HG03139 (cell line): ENCODE data around the gene SLC26A11.

ENCODE experiments used
- ATAC-seq: cut with Tn5 transposase; IDR thresholded peaks from one replicate; pipeline ENCODE4 v1.9.1; 2021; ENCODE audit not compliant: unreplicated experiment

The SLC26A11 gene

DNA sequence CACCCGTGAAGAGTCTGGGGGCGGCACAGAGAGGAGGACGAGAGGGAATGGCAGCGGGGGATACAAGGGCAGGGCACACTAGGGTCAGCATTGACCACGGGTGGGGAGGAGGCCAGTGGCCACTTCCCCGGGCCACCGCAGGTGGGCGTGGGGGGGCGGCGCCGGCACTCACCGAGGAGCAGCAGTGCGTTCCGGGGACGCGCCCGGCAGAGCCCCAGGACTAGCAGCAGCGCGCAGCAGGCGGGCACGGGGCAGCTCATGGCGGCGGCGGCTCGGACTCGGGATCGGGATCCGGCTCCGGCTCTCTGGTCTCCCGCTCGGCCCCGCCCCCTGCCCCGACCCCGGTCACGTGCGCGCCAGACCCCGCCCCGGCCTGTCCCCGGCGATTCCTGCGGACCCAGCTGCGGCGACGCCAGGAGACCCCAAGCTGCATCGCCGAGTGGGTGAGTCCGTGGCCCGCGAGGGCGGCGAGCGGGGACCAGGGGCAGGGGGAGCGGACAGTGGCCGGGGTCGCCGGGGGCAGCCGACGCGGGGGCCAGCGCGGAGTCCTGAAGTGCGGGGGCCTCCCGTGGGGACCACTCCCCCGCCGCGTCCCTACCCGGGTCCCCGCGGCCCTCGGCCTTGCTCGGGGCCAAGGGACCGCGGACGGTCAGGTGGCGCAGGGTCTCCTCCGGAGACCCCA, at the start of gene SLC26A11, which contains the start of gene SGSH:
Gene SLC26A11, plus strand, starts transcription at position 374 of the 682 bp plus-strand sequence. CDS start 1,134 bp downstream, outside the sequence.
Gene SGSH, minus strand, starts transcription at position 280 of the 682 bp plus-strand sequence. Its CDS starts 20 bp downstream, at position 260.
- no peak for ATAC-seq

DNA sequence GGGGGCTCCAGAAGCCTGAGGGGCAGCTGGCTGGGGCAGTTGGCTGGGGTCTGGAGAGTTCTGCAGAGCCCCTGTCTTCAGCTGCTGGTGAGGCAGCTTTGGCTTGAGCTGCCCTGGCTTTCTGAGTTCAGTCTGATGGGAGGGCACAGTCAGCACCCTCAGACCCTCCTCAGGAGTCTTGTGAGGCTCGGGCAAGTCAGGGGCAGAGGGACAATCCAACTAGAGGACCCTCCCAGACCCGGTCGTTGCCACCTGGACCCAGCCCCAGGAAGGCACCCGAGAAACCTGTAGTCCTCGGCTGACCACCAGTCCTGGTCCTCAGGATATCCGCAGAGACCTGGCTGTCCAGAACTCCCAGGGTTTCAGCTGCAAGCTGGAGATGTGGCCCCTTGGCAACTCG, 48.5 kb upstream of the SLC26A11 start:
- ATAC-seq = no peak

DNA sequence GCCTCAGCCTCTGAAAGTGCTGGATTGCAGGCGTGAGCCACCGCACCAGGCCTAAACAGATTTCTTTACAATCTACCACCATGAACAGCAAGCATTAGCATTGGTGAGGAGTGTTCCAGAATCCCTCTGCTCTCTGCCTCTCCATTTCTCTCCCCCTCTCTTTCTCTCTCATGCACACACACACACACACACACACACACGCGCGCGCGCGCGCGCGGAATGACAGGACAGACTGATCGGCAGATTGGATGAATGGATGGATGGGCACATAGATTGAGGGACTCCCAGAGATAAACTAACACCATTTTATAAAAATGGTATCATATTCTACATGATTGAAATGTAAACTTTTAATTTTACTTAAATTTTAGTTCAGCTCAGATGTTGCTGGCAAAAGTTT, 47.1 kb upstream of the SLC26A11 start:
- ATAC-seq = no peak

DNA sequence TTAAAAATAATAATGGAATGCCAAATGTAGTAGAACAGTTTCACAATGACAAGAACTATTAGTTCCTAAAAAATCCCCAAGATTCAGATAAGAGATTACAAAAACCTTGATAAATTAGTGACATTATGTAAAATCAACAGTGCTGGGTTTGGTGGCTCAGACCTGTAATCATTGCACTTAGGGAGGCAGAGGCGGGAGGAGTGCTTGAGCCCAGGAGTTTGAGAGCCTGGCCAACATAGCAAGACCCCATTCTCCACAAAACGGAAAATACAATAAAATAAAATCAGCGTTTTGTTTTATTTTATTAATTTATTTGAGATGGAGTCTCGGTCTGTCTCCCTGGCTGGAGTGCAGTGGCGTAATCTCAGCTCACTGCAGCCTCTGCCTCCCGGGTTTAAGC, 46.3 kb upstream of the SLC26A11 start:
- no peak for ATAC-seq

DNA sequence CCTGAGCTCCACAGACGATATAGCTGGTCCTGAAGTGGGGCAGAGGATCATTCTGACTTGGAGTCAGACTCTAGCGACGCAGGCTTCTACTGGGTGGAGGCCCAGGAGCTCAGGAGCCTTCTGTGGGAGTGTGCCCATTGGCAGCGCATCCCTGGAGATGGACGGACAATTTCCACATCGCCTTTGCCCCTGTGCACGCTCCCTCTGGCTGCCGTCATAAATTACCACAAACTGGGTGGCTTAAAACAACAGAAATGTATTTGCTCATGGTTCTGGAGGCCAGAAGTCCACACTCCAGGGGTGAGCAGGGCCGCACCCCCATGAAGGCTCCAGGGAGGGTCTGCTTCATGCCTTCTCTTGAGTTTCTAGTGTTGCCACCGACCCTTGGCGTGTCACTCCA, 43.5 kb upstream of the SLC26A11 start:
- ATAC-seq = no peak

DNA sequence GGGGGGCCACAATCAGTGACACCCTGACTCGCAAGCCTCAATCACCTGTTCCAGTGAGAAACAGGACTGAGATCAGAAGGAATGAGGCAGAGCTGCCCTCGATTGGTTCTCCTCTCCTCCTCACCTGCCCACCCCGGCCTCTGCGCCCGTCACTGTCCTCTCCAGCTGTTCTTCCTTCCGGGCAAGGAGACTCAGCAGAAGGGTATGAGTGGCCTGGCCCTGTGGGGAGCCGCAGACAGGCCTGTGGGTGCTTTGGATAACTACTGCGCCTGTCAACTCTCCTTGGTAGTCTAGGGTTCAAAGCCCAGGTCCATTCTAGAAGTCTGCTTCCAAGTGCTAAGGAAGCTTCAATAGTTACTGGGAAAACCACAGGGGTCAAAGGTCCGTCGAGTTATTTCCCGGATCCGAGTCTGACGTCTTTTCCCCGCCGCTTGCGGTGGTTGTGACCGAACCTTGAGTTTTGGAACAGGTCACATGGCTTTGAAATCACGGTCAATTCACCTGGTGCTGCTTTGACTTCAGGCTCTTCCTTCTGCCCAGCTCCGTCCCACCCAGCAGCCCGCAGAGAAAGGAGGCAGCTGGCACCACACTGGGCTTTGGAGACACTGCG, 42.1 kb upstream of the SLC26A11 start:
- no peak for ATAC-seq

DNA sequence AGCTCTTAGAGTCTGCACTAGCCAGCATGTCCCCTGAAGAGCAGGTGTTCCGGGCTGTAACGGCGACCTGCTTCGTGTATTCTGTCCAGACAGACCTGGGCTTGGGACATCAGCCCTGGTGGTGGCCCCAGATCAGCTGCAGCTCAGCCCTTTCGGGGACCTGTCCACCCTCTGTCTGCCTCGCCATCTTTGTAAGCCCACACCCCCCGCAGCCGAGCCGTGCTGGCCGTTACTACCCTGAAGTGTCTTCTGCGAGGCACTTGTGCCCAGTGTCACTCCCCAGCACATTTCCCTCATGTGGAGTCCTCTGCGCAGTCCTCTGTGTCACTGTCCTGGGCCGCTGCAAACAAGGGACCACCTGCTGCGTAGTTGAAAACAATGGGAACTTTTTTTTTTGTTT, 40.0 kb upstream of the SLC26A11 start:
- no peak for ATAC-seq

DNA sequence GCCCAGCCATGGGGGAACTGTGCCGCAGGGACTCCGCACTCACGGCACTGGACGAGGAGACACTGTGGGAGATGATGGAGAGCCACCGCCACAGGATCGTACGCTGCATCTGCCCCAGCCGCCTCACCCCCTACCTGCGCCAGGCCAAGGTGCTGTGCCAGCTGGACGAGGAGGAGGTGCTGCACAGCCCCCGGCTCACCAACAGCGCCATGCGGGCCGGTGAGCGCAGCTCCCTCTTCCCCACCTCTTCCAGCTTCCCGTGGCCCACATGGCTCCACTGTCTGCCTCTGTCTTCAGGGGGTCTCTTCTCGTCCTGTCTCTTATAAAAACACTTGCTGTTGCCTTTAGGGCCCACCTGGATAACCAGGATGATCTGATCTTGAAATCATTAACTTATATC, 38.8 kb upstream of the SLC26A11 start:
- no peak for ATAC-seq

DNA sequence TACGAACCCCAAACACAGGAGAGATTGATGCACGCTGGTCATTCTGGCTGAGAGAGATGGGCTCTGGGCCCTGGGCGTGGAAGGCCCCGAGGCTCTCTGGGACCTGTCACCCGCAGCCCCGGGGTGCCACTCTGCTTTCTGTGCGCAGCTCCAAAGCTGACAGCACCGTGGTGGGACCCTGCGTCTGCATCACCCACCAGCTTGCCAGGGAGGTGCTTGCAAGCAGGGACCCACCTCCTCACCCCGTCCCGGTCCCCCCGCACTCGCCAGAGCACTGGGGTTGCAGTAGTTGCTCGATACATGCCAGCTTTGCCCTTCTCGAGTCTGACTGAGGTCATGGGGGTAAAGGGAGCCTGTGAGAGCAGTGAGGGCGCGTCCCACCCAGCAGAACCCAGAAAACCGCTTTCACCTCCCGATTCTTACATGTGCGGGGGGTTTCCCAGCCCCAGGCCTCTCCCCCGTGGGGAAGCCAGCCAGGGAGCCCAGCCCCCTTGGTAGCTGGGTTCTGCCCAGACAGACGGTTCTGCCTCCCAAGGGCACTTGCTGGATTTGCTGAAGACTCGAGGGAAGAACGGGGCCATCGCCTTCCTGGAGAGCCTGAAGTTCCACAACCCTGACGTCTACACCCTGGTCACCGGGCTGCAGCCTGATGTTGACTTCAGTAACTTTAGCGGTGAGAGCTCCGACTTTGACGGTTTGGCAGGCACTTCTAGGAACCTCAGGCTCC, 37.9 kb upstream of the SLC26A11 start:
- ATAC-seq = no peak

DNA sequence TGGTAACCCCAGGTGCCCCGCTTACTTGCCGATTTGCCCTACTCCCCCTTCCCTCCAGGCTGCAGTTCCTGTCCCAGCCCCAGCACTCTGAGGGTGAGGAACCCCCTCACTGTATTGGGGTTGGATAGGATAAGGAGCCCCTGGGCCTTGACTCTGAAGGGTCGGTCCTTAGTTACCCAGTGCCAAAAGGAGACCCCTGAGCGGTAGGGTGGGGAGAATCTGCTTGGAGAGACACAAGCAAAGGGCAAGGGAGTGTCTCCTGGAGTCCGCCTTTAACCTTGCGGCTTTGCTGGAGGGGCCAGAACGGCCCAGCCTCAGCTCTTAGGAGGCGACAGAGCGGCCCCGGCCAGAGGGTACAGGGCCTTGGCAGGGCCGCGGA, 37.4 kb upstream of the SLC26A11 start:
- no peak for ATAC-seq

DNA sequence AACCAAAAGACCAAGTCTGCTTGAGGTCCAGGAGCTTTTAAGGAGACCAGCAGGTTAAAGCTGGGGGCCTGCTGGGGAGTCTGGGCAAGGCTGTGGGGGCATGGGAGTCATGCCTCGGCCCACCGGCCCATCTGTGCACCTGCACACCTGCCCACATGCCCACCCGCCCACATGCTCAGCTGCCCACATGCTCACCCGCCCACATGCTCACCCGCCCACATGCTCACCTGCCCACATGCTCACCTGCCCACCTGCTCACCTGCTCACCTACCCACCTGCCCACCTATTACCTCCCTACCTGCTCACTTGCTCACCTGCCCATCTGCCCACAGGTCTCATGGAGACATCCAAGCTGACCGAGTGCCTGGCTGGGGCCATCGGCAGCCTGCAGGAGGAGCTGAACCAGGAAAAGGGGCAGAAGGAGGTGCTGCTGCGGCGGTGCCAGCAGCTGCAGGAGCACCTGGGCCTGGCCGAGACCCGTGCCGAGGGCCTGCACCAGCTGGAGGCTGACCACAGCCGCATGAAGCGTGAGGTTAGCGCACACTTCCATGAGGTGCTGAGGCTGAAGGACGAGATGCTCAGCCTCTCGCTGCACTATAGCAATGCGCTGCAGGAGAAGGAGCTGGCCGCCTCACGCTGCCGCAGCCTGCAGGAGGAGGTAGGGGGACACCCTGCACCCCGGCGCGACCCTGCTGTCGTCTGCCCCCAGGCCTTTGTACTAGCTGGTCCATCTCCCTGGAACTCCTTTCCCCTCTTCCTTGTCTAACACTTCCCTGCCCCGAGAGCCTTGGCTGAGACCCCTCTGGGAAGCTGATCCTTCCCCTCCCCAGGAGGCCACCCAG, 36.4 kb upstream of the SLC26A11 start:
- no peak for ATAC-seq

DNA sequence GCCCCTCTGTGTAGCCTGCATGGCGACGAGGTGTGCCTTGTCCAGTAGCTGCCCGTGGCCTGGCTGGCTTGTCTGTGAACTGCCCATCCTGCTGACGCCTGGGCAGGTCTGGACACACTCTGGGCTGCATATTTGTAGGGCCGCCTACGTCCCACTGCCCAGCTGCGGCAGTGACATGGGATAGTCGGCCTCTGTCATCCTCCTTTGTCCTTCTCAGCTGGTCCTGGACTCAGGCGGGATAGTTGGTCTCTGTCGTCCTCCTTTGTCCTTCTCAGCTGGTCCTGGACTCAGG, 35.9 kb upstream of the SLC26A11 start:
- no peak for ATAC-seq

DNA sequence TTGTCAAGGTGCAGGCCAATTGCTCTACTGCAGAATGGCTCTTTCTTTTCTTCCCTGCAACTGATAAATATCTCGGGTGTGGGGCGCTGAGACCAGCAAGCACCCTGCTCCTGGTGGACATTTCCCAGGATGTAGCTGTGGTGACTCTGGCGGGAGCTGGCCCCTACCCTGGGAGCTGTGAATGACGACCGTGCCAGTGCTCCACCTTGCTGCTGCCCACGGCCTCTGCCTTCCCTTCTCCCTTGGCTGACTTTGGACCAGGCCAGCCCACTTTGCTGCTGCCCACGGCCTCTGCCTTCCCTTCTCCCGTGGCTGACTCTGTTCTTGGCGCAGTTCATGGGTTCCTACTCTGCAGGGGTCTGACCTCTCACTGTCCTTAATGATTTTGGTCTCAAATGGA, 34.3 kb upstream of the SLC26A11 start:
- ATAC-seq = no peak

DNA sequence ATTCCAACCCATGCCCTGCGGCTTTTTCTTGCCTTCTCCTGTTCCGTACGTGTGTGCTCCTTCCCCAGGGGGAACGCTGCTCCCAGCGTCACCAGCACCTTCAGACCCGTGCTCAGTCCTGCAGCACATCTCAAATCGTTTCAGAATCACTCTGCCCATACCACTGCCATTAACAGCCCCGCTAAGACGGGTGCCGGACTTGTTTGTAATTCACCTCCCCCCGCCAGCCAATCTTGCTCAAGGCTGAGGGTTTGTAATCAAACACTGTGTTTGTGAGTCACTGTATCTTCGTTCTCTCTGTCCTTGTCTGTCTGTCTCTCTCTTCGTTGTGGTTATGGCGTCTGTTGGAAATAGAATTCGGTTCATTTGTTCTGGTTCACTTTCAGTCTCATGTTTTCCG, 33.1 kb upstream of the SLC26A11 start:
- no peak for ATAC-seq

DNA sequence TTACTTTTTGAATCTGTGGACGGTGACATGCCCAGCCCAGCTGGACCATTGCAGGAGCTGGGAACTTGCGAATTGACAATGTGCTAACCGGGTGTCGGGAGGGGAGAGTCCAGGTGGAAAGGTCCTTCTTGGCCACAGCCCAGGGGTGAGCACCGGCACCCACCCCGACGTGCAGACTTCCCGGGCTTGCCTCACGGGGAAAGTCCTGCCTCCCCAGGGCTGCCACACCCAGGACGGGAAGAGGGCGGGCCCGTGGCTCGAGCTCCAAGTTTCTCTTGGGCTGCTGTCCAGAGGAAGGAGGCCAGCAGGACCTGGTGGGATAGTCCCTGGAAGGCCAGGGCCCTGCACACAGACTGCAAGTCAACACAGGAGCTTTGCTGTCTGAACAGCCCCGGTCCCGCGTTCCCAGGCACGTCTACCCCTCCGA, 32.7 kb upstream of the SLC26A11 start:
- no peak for ATAC-seq

DNA sequence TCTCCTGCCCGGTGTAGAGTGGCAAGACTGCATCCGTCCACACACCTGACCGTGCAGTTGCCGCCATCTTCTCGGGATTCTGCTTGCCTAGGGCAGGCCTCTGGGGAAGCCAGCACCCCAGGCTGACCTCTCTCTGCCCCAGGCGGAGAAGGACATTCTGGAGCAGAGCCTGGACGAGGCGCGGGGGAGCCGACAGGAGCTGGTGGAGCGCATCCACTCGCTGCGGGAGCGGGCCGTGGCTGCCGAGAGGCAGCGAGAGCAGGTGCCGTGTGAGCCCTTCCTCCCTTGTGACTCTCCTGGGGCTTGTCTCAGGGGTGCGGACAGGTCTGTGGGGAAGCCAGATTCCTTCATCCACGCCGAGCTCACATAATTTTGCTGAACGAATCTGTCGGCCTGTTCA, 30.6 kb upstream of the SLC26A11 start:
- ATAC-seq = no peak

DNA sequence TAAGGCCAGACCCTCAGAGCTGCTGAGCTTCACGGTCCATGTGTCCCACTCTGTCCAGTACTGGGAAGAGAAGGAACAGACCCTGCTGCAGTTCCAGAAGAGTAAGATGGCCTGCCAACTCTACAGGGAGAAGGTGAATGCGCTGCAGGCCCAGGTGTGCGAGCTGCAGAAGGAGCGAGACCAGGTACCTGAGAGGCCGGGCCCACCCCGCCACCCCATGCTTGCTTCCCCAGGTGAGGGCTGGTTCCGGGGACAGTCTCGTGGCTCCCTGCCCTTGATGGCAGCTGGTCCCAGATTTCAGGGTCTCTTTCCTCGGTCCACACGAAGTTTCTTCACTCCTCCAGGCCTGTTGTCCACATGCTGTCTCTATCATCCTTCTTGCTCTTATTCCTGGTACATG, 29.5 kb upstream of the SLC26A11 start:
- no peak for ATAC-seq

DNA sequence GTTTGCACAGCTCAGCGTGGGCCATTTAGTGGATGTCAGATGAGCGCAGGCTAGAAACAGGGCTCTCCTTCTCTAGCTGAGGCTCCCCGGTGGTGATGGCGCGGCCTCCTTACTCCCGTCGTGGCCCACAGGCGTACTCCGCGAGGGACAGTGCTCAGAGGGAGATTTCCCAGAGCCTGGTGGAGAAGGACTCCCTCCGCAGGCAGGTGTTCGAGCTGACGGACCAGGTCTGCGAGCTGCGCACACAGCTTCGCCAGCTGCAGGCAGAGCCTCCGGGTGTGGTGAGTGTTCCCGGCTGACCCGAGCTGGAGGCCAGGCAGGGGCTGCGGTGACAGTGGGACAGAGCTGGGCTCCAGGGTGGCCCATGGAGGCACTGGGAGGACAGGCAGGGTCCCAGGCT, 29.0 kb upstream of the SLC26A11 start:
- ATAC-seq = no peak

DNA sequence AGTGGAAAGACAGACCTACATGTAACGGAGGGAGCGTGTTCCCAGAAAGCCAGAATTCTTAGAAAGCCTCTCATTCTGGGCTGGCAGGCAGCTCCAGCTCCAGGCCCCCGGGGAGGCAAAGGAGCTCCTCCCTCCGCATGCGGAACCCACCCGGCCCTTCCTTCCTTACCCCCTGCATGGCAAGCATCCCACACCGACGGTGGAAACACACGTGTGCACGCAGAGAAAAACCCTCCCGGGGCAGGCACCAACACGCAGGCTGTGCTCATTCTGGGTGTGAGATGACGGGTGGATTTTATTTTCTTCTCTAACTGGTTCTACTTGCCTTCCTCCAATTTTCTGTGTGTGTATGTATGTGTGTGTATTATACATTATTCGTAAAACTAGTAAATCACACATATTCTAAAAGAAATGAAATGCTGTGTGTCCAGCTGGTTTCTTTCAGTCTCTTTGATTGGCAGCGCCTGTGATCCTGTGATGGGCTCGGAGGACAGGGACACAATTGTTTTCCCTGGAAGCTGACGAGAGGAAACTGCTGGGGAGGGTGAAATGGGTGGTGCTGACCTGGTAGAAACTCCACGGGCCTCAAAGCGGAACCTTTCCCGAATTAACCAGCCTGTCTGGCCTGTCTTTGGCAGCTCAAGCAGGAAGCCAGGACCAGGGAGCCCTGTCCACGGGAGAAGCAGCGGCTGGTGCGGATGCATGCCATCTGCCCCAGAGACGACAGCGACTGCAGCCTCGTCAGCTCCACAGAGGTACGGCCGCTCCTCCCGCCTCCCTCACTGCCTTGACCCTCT, 28.2 kb upstream of the SLC26A11 start:
- ATAC-seq = no peak

DNA sequence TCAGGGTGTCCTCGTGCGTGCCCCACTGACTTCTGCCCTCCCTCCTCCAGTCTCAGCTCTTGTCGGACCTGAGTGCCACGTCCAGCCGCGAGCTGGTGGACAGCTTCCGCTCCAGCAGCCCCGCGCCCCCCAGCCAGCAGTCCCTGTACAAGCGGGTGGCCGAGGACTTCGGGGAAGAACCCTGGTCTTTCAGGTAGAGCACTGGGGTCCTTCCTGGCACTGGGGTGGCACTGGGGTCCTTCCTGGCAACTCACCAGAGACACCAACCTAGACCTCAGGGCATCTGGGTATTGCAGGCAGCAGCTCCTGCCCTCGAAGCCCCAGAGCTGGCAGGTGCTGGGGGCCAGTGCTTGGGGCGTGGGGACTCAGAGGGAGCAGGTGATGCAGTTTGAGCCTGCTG, 25.1 kb upstream of the SLC26A11 start:
- ATAC-seq = no peak
